A204.1 (cell line): ENCODE measurements around the gene PSD2.

Experiments
- FAIRE-seq: peaks from 2 replicates; lab custom pipeline; 2012; peaks lifted over from hg19 to GRCh38; lab: Jason Lieb, UNC

PSD2 gene

DNA sequence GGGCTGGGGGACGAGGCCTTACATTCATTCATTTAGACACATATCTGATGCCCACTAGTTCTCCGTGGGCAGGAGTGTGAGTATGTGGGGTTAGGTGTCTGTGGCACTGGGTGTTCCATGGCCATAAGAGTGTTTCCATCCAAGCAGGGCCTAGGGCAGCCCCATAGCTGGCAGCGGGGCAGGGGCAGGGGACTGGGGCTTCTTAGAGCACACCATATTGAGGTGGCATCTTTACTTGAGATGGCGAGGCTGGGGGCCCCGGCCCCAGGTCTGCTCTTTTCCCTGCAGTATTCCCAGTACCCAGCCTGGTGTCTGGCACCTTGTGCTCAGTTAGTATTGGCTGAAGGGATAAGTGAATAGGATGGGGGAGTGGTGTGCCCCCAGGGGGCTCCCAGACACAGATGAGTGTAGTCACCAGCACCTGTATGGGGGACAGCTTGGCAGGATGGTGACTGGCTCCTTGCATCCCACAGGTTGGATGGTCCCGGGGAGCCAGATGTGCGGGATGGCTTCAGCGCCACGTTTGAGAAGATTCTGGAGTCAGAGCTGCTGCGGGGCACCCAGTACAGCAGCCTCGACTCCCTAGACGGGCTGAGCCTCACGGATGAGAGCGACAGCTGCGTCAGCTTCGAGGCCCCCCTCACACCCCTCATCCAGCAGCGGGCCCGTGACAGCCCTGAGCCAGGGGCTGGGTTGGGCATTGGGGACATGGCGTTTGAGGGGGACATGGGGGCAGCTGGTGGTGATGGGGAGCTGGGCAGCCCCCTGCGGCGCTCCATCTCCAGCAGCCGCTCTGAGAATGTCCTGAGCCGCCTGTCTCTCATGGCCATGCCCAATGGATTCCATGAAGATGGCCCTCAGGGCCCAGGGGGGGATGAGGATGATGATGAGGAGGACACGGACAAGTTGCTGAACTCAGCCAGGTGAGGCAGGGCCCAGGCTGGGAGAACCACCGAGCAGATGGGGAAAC lies 17.5 kb downstream of the PSD2 start:
- FAIRE-seq = no peak

DNA sequence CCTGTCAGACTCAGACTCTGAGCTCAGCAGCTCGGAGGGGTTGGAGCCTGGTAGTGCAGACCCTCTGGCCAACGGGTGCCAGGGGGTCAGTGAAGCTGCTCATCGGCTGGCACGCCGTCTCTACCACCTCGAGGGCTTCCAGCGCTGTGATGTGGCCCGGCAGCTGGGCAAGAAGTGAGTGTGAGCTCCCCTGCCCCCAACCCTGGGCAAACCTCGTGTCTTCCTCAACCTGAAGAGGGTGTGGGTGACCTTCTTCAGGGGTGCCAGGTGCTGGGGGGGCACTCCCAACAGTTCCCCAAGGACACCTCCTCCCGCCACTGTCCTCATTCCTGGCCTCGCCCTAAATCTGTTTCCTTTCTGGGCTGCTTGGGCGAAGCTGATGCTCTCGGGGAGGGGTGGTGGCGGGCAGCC lies 18.6 kb downstream of the PSD2 start:
- FAIRE-seq = no peak

DNA sequence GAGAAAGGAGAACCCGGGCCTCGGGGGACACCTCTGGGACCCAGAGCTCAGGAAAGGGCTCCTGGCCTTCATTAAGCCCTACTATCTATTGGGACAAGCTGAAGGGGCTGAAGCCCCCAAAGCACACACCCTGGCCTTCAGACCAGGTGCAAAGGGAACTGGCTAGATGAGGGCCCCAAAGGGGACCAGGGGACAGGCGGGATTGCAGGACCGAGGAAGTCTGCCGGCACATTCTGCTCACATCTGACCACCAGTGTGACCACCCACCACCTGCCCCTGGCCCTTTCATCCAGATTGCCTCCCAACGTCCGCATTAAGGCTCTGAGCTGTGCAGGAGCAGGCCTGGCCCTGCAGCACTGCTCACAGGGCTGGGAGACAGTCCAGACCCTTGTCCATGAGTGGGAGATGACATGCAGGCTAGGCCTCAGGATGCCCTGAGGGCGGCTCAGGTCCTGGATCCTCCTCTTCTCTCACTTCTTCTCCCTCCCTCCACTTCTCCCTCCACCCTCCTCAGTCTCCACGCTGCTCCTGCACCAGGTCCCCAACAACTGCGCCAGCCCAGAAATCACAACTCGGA lies 19.2 kb downstream of the PSD2 start:
- FAIRE-seq = no peak

DNA sequence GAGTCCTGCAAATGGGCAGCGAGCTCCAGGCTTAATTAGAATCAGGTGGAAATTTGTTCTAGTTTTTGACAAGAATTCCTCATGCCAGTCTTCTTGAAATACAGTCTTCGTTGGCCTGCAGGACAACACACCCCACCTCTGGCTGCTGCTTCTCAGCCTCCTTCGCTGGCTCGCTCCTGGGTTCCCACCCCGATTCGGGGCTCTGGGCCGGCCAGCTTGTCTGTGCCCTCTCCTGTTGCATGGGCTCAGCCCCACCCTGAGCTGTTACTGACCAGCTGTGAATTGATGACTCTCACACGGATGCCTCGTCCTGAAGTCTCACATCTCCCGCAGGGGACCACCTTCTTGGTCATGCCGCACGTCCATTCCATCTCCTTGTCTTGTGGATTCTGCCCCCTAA lies 21.0 kb downstream of the PSD2 start:
- no peak for FAIRE-seq

DNA sequence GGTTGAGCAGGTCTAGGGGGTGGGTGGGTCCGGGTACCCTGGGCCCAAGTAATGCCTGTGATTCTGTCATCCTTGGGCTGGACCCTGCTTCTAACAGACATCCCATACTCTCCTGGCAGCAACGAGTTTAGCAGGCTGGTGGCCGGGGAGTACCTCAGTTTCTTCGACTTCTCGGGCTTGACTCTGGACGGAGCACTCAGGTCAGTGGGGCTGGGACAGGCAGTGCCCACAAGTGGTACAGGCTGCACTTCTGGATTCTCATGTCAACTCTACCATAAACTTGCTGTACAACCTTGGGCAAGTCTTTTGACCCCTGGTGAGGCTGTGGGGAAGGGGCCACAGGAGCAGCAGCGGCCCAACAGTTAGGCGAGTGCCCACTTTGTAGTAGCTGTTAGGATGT lies 21.8 kb downstream of the PSD2 start:
- FAIRE-seq = no peak

DNA sequence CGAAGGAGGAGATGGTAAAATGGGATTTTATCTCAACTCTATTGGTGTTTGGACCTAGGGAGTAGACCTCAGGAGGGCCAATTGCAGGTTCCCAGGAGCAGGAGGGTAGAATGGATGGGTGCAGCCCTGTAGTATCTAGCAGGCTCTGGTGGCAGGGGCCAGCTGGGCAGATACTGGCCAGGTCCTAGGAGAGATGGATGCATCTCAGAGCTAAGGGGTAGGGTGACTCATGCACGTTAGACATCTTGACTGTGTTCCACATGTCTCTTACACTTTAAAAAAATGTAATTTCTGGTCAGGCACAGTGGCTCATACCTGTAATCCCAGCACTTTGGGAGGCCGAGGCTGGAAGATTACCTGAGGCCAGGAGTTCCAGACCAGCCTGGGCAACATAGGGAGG lies 22.4 kb downstream of the PSD2 start:
- FAIRE-seq = no peak

DNA sequence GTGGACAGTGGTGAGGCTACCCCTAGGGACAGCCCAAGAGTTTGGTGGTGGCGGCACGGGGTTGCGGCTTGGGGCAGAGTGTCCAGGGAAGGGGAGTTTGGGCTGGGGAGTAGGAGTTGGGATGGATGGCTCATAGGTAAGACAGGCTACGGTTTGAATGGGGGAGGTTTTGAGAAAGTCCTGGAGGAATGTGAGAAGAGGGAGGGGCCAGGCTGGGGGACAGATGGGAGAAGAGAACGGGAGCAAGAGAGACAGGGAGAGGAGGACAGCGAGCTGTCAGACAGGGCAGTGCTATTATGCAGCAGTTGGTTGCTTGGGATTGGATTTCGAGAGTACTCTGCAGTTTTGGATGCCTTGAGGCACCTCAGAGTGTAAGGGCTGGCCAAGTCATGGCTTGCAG lies 24.5 kb downstream of the PSD2 start:
- no peak for FAIRE-seq

DNA sequence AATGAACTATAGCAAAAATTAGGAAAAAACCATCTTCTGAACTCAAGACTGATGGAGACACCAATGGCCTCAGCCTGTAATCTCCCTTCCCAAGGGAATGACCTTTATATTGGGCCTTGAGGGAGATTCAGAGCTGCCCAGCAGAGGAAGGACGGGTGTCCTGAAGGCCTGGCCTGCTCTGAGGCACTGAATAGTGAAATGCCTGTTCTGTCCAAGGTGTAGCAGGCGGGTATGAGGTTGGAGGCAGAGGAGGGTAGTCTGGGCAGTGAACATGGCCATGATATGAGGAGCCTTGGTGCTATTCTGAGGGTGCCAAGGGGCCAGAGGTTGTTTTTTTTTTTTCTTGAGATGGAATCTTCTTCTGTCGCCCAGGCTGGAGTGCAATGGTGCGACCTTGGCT lies 25.0 kb downstream of the PSD2 start:
- no peak for FAIRE-seq

DNA sequence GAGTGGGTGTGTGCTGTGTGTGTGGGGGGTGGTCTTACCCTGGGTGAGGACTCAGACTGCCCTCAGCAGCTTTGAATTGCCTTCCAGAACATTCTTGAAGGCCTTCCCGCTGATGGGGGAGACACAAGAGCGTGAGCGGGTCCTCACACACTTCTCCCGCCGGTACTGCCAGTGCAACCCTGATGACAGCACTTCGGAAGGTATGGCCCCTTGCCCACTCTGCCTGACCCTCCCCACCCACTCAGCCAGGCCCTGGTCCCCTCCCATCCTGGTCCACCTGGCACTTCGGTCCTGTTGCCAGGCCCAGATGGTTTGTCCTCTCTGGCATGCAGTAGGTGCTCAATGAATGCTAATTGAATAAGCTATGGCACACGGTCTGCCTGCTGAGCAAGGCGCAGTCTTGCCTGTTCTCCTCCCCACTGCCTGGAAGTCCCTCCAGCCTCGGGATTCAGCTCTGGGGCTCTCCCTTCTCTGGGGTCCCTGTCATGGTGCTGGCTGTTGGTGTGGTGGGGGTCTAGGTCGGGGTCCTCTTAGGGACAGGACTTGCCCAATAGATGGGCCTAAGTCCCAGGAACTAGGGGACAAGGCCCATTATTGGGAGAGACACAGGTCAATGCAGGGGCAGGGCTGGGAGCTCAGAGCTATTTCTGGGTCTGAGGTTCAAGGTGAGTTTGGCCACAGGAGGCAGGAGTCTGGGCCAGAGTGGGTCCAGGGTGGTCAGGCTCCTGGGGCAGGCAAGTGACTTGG lies 26.4 kb downstream of the PSD2 start:
- FAIRE-seq = no peak

DNA sequence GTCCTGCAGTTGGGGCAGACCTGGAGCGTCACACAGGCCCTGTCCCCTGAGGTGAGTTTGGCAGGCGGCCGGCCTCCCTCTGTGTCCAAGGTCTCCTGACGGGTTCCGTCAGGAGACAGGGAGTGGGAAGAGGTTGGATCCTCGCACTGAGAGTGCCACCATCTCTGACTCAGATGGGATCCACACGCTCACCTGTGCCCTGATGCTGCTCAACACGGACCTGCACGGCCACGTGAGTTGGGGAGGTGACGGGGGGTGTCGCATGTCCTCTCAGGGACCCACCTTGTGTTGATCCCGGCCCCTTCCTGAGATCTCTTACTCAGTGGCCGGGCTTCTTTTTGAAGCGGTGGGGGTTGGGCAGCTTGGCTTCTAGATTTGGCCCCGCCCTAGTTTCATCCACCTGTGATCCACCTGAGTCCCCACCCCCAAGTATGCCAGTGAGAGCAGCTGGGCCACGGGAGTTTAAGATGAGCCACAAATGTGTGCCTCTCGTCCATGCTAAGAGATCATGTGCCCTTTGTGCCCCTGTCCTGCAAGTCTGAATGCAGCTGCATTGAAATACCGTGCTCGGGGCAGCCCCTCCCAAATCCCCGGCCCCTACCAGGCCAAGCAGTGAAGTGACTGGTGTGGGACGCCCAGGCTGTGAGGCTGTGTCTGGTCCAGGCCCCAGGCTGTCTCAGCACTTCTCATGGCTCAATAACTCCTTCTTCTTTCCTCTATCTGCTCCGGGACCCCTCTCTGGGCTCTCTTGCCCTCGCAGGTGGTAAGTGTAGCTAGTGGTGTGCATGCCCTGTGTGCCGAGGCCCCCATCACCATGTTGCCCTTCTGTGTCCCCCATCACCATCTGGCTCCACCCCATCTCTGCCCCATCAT lies 27.2 kb downstream of the PSD2 start:
- FAIRE-seq = no peak

DNA sequence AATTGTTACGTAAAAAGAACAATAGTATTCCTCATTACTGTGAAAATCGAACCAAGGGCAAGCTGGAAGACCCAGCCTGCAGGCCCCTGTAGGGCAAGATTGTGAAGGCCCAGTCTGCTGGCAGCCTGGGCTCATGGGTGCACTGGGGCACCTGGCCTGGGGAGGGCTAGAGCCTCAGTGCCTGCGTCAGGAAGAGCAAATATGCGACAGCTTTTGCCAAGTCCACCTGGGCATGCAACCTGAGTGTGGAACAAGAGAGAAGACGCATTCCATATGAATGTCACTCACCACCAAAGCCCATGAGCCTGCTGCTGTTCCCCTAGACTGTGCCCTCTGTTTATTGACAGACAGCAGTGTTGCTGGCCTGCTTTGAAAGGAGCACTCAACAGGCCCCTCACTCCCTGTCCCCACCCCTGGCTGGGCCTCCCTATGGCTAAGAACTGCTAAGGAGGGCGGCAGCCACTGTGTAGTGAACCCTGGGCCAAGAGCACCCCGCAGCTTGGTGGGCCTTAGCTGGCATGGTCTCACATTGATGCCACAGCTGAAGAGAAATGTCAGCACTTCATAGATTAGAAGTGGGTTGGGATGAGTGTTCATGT lies 28.2 kb downstream of the PSD2 start:
- no peak for FAIRE-seq

DNA sequence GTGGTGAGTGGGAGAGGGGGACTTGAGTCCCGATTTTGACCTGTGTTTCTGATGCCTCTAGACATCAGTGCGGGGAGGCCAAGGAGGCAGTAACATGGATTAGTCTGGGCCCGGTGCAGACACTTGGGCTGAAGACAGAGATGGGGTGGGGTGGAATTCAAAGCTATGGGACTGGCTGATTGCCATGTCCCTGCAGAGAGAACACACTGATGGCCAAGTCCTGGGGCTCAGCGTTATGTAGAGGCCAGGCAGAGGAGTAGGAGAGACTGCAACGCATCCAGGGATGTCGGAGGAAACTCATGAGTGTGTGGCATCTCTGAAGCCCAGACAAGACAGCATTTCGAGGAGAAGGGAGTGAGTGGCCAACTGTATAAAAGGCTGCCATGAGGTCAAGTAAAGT lies 30.1 kb downstream of the PSD2 start:
- FAIRE-seq = no peak

DNA sequence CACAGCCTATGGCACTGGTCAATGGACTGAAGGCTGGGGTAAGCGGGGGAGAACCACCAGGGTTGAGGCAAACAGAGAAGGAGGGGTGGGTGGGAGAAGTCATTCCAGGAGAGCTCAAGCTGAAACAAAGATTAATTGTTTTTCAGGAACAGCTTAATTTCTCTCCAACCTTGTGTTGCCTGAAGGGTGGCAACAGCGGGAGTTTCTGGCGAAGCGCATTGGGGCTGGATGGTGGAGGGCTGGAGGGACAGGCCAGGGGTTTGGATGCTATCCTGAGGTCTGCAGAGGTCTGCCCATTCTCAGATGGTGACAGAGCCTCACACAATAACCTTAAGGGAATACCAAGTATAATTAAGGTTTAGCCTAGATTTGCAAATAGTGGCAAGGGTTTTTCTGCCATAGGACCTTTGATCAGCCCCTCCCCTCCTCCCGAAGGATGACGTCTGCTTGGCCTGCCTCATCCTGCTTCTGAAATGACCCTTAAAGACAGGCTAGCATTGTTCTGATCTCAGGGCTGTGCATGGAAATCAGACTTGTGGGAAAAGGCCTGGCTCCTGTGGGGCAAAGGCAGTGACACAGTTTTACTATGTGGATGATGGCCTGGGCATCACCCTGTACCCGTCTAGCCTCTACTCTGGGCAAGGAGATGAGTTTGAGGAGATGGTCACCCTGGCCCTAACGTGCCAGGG lies 32.7 kb downstream of the PSD2 start:
- FAIRE-seq = no peak

DNA sequence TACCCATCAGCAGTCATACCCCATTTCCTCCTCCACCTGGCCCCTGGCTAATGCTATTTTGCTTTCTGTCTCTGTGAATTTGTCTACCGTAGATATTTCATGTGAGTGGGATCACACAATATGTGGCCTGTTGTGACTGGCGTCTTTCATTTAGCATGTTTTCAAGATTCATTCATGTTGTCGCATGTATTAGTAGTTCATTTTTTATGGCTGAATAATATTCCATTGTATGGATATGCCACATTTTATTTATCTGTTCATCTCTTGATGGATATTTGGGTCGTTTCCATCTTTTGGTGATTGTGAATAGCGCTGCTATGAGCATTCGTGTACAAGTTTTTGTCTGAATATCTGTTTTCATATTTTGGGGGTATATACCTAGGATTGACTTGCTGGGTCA lies 33.9 kb downstream of the PSD2 start:
- FAIRE-seq = no peak

DNA sequence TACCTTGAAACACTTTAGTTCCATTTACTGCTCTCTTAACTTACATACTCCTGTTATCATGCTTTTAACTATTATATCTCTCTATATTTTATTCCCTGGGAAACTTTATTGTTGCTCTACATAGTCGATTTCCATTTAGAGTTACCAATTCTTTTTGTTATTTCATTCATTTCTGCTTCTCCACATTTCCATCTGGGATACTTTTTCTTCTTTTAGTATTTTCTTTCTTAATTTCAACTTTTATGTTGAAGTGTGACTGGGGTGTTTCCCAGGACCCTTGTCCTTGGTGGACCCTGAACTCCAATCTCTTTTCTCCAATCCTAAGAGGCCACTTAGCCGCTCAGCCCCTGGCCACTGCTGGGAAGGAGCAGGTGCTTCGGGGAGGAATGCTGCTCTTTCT lies 36.0 kb downstream of the PSD2 start:
- no peak for FAIRE-seq

DNA sequence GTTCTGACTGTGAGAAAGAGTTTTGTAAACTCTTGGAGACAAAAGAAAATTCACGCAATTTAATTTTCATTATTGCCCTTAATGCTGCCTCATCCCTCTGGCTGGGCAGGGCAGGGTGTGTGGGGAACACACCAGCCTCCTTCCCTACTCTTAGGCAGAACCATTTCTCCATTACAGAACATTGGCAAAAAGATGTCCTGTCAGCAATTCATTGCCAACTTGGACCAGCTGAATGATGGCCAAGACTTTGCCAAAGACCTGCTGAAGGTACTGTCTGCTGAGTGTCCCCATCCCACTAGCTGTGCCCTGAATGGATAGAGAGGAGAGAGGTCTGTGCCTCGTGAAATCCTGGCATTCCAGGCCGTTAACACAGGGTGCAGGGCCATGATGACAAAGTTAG lies 37.9 kb downstream of the PSD2 start:
- no peak for FAIRE-seq

DNA sequence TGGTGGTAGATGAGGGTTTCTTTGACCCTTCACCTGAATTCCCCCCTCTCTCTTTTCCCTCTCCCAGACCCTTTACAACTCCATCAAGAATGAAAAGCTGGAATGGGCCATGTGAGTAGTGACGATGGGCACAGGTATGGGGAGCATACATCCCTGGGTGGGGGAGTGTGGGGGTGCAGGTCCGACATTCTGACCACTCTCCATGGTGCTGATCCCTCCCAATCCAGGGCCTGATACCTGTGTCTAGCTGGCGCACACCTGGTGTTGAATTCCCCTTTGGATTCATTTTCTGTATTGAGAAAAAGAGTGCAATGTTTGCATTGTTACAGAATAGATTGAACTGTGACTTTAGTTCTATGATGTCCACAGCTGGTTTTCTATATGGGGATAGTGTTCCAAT lies 40.0 kb downstream of the PSD2 start:
- no peak for FAIRE-seq

DNA sequence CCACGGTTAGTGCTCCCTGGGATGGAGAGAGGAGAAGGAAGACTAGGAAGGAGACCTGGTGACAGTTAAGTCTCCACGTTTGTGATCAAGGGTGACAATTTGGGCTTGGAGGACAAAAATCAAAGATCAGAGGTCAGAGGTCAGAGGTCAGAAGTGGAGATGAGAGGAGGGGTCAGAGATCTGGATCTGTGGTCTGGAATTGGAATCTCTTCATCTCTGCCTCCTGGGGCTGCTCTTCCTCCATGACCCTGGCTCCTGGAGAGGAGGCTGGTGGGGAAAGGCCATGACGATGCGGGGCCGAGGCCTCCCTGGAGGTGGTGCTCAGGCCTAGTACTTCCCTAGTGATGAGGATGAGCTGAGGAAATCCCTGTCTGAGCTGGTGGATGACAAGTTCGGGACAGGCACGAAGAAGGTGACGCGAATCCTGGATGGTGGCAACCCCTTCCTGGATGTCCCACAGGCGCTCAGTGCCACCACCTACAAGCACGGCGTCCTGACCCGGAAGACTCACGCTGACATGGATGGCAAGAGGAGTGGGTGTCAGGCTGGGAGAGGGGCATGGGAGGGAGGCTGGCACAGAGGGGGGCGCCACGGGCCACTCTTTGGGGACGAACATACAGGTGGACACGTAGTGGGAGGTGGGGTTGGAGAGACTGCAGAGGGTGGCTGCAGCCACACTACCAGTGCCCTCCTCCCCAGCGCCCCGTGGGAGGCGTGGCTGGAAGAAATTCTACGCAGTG lies 41.0 kb downstream of the PSD2 start:
- no peak for FAIRE-seq

DNA sequence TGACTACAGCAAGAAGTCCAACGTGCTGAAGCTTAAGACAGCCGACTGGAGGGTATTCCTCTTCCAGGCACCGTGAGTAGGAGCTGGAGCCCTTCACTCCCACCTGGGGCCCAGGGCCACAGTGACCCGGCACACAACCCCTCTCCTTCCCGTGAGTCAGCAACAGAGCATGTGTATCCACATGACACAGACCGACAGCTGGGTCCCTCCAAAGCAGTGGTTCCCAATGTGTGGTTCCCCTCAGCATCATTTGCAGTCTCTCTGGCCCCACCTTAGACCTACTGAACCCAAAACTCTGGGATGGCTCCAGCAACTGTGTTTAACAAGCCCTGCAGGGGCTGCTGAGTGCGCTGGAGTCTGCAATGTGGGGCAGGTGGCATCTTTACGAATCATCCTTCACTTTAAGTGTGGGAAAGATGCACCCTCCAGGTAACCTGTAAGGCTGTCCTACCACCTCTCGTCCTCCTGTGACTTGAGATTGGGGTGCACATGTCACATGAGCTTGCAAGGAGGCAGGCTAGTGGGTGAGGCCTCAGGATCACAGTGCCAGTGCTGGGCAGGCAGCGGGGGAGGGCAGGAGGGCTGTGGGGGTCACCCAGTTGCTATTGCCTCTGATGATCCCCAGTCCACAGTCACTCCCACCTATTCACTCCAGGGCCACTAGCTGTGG lies 42.2 kb downstream of the PSD2 start:
- FAIRE-seq = no peak
